Measurements from ENCODE around the gene PCDH15. TPM values are rescaled to one million over a fixed set of nuclear protein-coding genes. Genes with fewer than 3 reads are reported as not detected.

PCDH15 gene
- total and polyA plus RNA-seq, 2 experiments from 2014 or later, result 1.1 to 1.7 TPM

DNA sequence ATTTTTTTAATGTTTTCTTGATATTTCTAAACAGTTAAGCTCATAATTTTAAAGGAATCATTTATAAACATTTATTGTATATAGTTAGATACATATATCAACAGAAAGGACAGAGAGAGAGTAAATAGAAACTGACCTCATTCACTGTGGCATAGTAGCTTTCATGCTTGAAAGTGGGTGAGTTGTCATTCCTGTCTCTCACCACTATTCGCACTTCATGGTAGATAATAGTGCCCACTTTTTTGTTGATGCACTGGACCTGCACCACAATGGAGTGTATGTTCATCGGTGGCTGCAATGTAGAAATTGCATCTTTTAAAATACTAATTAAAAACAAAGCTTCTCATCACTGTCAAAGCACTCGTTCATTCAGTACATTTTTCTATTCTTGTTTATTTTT, 432.0 kb downstream of the PCDH15 start:
- TF ChIP-seq EZH2 (IDR thresholded peaks at IDR 0.05; ENCODE audit: borderline replicate concordance) (no peak), EZH2phosphoT487 (IDR thresholded peaks at IDR 0.05; ENCODE audit: low read depth, severe bottlenecking, unreplicated experiment) (no peak)
- TF ChIP-seq, protein P1, sequence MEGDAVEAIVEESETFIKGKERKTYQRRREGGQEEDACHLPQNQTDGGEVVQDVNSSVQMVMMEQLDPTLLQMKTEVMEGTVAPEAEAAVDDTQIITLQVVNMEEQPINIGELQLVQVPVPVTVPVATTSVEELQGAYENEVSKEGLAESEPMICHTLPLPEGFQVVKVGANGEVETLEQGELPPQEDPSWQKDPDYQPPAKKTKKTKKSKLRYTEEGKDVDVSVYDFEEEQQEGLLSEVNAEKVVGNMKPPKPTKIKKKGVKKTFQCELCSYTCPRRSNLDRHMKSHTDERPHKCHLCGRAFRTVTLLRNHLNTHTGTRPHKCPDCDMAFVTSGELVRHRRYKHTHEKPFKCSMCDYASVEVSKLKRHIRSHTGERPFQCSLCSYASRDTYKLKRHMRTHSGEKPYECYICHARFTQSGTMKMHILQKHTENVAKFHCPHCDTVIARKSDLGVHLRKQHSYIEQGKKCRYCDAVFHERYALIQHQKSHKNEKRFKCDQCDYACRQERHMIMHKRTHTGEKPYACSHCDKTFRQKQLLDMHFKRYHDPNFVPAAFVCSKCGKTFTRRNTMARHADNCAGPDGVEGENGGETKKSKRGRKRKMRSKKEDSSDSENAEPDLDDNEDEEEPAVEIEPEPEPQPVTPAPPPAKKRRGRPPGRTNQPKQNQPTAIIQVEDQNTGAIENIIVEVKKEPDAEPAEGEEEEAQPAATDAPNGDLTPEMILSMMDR (IDR thresholded peaks at IDR 0.05; ENCODE audit: poor library complexity), result no peak

DNA sequence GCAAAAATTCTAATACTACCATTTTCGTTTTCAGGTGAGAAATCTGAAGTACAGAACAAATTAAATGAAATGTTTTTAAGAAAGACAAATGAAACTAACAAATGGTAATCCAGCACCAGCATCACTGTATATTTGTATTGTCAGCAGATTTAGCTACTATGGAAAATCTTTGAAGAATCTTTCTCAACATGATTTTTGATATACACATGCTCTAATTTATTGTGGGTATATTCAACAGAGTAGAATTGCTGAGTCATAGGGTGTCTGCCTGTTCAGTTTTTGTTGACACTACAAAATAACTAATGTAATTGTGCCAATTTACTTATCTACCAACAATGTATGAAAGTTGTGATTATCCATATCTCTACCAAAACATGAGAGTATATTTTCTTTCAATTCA, 437.6 kb downstream of the PCDH15 start:
- 74% methylated on average over 1 of the region's 1 CpG for WGBS (ENCODE audit: low lambda C conversion rate, missing lambda C conversion rate)
- Histone ChIP-seq H3K9me2 (replicated peaks; ENCODE audit: insufficient read depth) (no peaks in the 10 kb centered on the region), H3K4me2 (no peak overlapping the region), H2AFZ (no peak overlapping the region), H3K27ac (no peak overlapping the region), H4K20me1 (ENCODE audit: insufficient read depth, poor library complexity, severe bottlenecking) (no peaks in the 10 kb centered on the region), H3K79me2 (no peaks in the 10 kb centered on the region), H3K4me1 (ENCODE audit: insufficient read depth) (no peaks in the 10 kb centered on the region), H3K9me3 (ENCODE audit: low read depth) (no peaks in the 10 kb centered on the region), H3K27me3 (no peaks in the 10 kb centered on the region), H3K36me3 (replicated peaks; ENCODE audit: insufficient read depth, low read depth) (no peaks in the 10 kb centered on the region), H3K4me3 (no peak overlapping the region)
- no peak for DNase-seq (ENCODE audit: low spot score)
- TF ChIP-seq, protein P1 (IDR thresholded peaks at IDR 0.05; ENCODE audit: poor library complexity), result no peak
- TF ChIP-seq EZH2 (IDR thresholded peaks at IDR 0.05; ENCODE audit: borderline replicate concordance) (no peak), EZH2phosphoT487 (IDR thresholded peaks at IDR 0.05; ENCODE audit: low read depth, severe bottlenecking, unreplicated experiment) (no peak)

More for the DNA sequence above, 432.0 kb downstream of the PCDH15 start:
- no peaks in the 10 kb centered on the region for H3K79me2 ChIP-seq
- H2AFZ ChIP-seq, result no peak overlapping the region
- H3K9me3 ChIP-seq (ENCODE audit: low read depth), result no peaks in the 10 kb centered on the region
- H3K4me2 ChIP-seq, result no peak overlapping the region
- H3K4me1 ChIP-seq (ENCODE audit: insufficient read depth), result no peaks in the 10 kb centered on the region
- H3K4me3 ChIP-seq, result no peak overlapping the region
- DNase-seq (ENCODE audit: low spot score), result no peak
- no peaks in the 10 kb centered on the region for H3K9me2 ChIP-seq (replicated peaks; ENCODE audit: insufficient read depth)
- H4K20me1 ChIP-seq (ENCODE audit: insufficient read depth, poor library complexity, severe bottlenecking), result no peaks in the 10 kb centered on the region
- WGBS (ENCODE audit: low lambda C conversion rate, missing lambda C conversion rate), result 87% methylated on average over 3 of the region's 3 CpGs
- no peaks in the 10 kb centered on the region for H3K27me3 ChIP-seq
- H3K27ac ChIP-seq, result no peak overlapping the region
- H3K36me3 ChIP-seq (replicated peaks; ENCODE audit: insufficient read depth, low read depth), result no peaks in the 10 kb centered on the region

DNA sequence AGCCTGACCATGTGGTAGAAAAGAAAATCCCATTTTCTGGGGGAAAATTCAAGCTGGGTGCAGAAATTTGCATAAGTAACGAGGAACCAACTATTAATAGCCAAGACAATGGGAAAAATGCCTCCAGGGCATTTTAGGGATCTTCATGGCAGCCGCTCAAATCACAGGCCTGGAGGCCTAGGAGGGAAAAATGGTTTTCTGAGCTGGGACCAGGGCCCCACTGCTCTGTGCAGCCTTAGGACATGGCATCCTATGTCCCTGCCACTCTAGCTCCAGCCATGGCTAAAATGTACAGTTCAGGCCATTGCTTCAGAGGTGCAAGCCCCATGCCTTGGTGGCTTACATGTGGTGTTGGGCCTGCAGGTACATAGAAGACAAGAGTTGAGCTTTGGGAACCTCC, 459.0 kb downstream of the PCDH15 start:
- Histone ChIP-seq H3K4me2 (no peak overlapping the region), H2AFZ (no peak overlapping the region), H3K9me2 (replicated peaks; ENCODE audit: insufficient read depth) (no peaks in the 10 kb centered on the region), H3K36me3 (replicated peaks; ENCODE audit: insufficient read depth, low read depth) (no peaks in the 10 kb centered on the region), H3K9me3 (ENCODE audit: low read depth) (no peaks in the 10 kb centered on the region), H3K4me1 (ENCODE audit: insufficient read depth) (no peaks in the 10 kb centered on the region), H3K79me2 (no peaks in the 10 kb centered on the region), H4K20me1 (ENCODE audit: insufficient read depth, poor library complexity, severe bottlenecking) (no peaks in the 10 kb centered on the region), H3K4me3 (no peak overlapping the region), H3K27ac (no peak overlapping the region), H3K27me3 (no peaks in the 10 kb centered on the region)
- 78% methylated on average over 2 of the region's 2 CpGs for WGBS (ENCODE audit: low lambda C conversion rate, missing lambda C conversion rate)
- TF ChIP-seq, protein P1 (IDR thresholded peaks at IDR 0.05; ENCODE audit: poor library complexity), result no peak
- no peak for TF ChIP-seq EZH2 (IDR thresholded peaks at IDR 0.05; ENCODE audit: borderline replicate concordance)
- TF ChIP-seq EZH2phosphoT487 (IDR thresholded peaks at IDR 0.05; ENCODE audit: low read depth, severe bottlenecking, unreplicated experiment), result no peak
- DNase-seq (ENCODE audit: low spot score), result no peak

DNA sequence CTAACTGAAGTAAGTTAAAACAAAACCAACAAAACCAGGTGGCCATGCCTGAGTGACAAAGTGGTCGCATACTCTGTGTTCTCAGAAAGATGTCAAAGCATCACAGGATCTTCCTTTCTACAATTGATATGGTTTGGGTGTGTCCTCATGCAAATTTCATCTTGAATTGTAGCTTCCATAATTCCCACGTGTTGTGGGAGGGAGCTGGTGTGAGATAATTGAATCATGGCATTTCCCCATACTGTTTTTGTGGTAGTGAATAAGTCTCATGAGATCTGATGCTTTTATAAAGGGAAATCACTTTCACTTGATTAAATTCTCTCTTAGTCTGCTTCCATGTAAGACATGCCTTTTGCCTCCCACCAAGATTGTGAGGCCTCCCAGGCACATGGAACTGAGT, 465.7 kb downstream of the PCDH15 start:
- 78% methylated on average over 2 of the region's 2 CpGs for WGBS (ENCODE audit: low lambda C conversion rate, missing lambda C conversion rate)
- H3K9me2 ChIP-seq (replicated peaks; ENCODE audit: insufficient read depth), result no peaks in the 10 kb centered on the region
- no peaks in the 10 kb centered on the region for H3K9me3 ChIP-seq (ENCODE audit: low read depth)
- H3K4me2 ChIP-seq, result no peak overlapping the region
- H4K20me1 ChIP-seq (ENCODE audit: insufficient read depth, poor library complexity, severe bottlenecking), result no peaks in the 10 kb centered on the region
- DNase-seq (ENCODE audit: low spot score), result no peak
- no peak for TF ChIP-seq EZH2phosphoT487 (IDR thresholded peaks at IDR 0.05; ENCODE audit: low read depth, severe bottlenecking, unreplicated experiment)
- TF ChIP-seq, protein P1 (IDR thresholded peaks at IDR 0.05; ENCODE audit: poor library complexity), result no peak
- no peak for TF ChIP-seq EZH2 (IDR thresholded peaks at IDR 0.05; ENCODE audit: borderline replicate concordance)
- H3K27ac ChIP-seq, result no peak overlapping the region
- H3K27me3 ChIP-seq, result no peaks in the 10 kb centered on the region
- H3K79me2 ChIP-seq, result no peaks in the 10 kb centered on the region
- H3K36me3 ChIP-seq (replicated peaks; ENCODE audit: insufficient read depth, low read depth), result no peaks in the 10 kb centered on the region
- no peak overlapping the region for H2AFZ ChIP-seq
- H3K4me3 ChIP-seq, result no peak overlapping the region
- no peaks in the 10 kb centered on the region for H3K4me1 ChIP-seq (ENCODE audit: insufficient read depth)
